Activated naive CD8-positive, alpha-beta T cell treated with anti-CD3 and anti-CD28 coated beads, Interleukin-2, amount 50 U/mL, for 16 hours (primary cell): ENCODE results near the gene CDK10.
"Not testable (repeated sequence)": the region's sequence is repeated elsewhere in the genome, so short reads cannot be mapped to it uniquely, and the experiment has no call there.

Experiments
- DNase-seq: peaks from one replicate; pipeline ENCODE4 v3.0.0-alpha.2; 2020; ENCODE audit warnings: low read depth, low spot score

Gene CDK10

GRCh38 chr16:89686520-89687091 is at the start of gene CDK10:
Gene CDK10 (plus strand): TSS chr16:89686689. CDS start chr16:89686711, 22 bp downstream.
- peak; percentile 62 for DNase-seq

- no peak for DNase-seq
Observed at GRCh38 chr16:89637379-89637778, 49.1 kb upstream of the CDK10 start.

GRCh38 chr16:89638455-89638854 is 48.0 kb upstream of the CDK10 start:
- no peak for DNase-seq

GRCh38 chr16:89639385-89639784 is 47.1 kb upstream of the CDK10 start:
- no peak for DNase-seq

- no peak for DNase-seq
Observed at GRCh38 chr16:89641458-89642119, 44.9 kb upstream of the CDK10 start.

GRCh38 chr16:89642574-89642973 is 43.9 kb upstream of the CDK10 start:
- DNase-seq, result no peak

GRCh38 chr16:89643769-89644300 is 42.7 kb upstream of the CDK10 start:
- no peak for DNase-seq

GRCh38 chr16:89645122-89645521 is 41.4 kb upstream of the CDK10 start:
- DNase-seq, result no peak

- no peak for DNase-seq
Observed at GRCh38 chr16:89646270-89646669, 40.2 kb upstream of the CDK10 start.

GRCh38 chr16:89646906-89647305 is 39.6 kb upstream of the CDK10 start:
- DNase-seq, result no peak

GRCh38 chr16:89651584-89651983 is 34.9 kb upstream of the CDK10 start:
- DNase-seq, result no peak

GRCh38 chr16:89653656-89654295 is 32.7 kb upstream of the CDK10 start:
- DNase-seq, result no peak

GRCh38 chr16:89655062-89655643 is 31.3 kb upstream of the CDK10 start:
- no peak for DNase-seq

GRCh38 chr16:89656435-89657121 is 29.9 kb upstream of the CDK10 start:
- no peak for DNase-seq

GRCh38 chr16:89657442-89658220 is 28.9 kb upstream of the CDK10 start, which contains the start of the genes CHMP1A and SPATA33:
Gene CHMP1A (minus strand): TSS chr16:89657708. CDS start chr16:89657588, 120 bp downstream.
Gene SPATA33 (plus strand): TSS chr16:89657836. CDS start chr16:89657912, 76 bp downstream.
- DNase-seq, result peak; percentile 82

- DNase-seq, result no peak
Observed at GRCh38 chr16:89658221-89658879, 28.1 kb upstream of the CDK10 start.

GRCh38 chr16:89660146-89660545 is 26.3 kb upstream of the CDK10 start:
- no peak for DNase-seq

- DNase-seq, result no peak
Observed at GRCh38 chr16:89661215-89661614, 25.3 kb upstream of the CDK10 start.

GRCh38 chr16:89664238-89664637 is 22.3 kb upstream of the CDK10 start:
- DNase-seq, result not testable (repeated sequence)

GRCh38 chr16:89667000-89667399 is 19.5 kb upstream of the CDK10 start:
- not testable (repeated sequence) for DNase-seq
